ENCODE measurements around the gene BTRC.
A peak's percentile ranks its signal among the peaks of the same experiment; 100 is the strongest.

The BTRC gene

DNA sequence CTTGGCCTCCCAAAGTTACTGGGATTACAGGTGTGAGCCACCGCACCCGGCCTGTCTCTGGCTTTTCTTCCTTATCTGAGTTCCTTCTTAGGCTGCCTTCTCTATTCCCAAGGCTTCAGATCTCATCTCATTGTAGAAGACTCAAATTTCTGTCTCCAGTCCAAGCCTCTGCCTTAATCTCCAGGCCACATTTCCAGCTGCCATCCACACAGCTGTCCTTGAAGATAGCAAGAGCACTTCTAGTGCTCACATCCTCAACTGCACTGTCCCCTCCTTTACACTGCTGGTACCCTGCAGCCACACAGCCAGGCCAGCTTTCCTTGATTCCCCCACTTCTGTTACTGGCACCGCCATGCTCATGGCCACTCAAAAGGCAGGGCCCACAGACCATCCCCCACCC, 198.5 kb downstream of the BTRC start:
- peaks cover 14% of the 10 kb centered on the region for H3K4me1 Mint-ChIP-seq
- peaks cover 3% of the 10 kb centered on the region for H3K27me3 Mint-ChIP-seq (ENCODE audit: low read depth, poor library complexity)
- no peaks in the 10 kb centered on the region for H3K9me3 Mint-ChIP-seq
- no peak for DNase-seq
- H3K27ac Mint-ChIP-seq, result no peak overlapping the region
- H3K4me3 Mint-ChIP-seq, result no peak overlapping the region
- TF ChIP-seq CTCF (IDR thresholded peaks at IDR 0.05), result no peak
- H3K36me3 Mint-ChIP-seq (ENCODE audit: low read depth), result peaks cover 63% of the 10 kb centered on the region

- H3K4me1 Mint-ChIP-seq, result peaks cover 53% of the 10 kb centered on the region
- H3K9me3 Mint-ChIP-seq, result no peaks in the 10 kb centered on the region
- no peaks in the 10 kb centered on the region for H3K27me3 Mint-ChIP-seq (ENCODE audit: low read depth, poor library complexity)
- peaks cover 32% of the 10 kb centered on the region for H3K36me3 Mint-ChIP-seq (ENCODE audit: low read depth)
- no peak overlapping the region for H3K27ac Mint-ChIP-seq
- no peak for DNase-seq
- no peak for TF ChIP-seq CTCF (IDR thresholded peaks at IDR 0.05)
- no peak overlapping the region for H3K4me3 Mint-ChIP-seq
Measured at GRCh38 chr10:101557541-101557940, 203.6 kb downstream of the BTRC start.

DNA sequence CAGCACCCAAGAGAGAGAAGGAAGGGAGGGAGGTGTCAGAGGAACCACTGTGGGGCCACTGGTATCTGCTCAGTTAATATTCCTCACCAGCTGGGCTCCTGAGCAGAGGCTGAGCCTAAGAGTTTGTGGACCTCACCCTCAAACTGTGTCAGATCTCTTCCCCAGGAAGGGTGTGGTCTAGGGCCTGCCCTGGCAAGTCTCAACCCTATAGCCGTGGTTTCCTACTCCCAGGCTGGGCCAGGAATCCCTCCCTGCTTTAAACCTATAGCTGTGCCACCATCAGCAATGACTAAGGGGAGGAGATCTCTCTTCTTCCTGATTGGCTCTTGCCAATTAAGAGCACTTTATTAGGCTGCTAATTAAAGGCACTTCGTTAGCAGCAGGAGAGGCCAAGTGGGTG, 204.2 kb downstream of the BTRC start:
- Mint-ChIP-seq H3K4me1 (peaks cover 53% of the 10 kb centered on the region), H3K27ac (no peak overlapping the region), H3K27me3 (ENCODE audit: low read depth, poor library complexity) (no peaks in the 10 kb centered on the region), H3K9me3 (no peaks in the 10 kb centered on the region), H3K4me3 (no peak overlapping the region), H3K36me3 (ENCODE audit: low read depth) (peaks cover 25% of the 10 kb centered on the region)
- no peak for TF ChIP-seq CTCF (IDR thresholded peaks at IDR 0.05)
- DNase-seq, result no peak

DNA sequence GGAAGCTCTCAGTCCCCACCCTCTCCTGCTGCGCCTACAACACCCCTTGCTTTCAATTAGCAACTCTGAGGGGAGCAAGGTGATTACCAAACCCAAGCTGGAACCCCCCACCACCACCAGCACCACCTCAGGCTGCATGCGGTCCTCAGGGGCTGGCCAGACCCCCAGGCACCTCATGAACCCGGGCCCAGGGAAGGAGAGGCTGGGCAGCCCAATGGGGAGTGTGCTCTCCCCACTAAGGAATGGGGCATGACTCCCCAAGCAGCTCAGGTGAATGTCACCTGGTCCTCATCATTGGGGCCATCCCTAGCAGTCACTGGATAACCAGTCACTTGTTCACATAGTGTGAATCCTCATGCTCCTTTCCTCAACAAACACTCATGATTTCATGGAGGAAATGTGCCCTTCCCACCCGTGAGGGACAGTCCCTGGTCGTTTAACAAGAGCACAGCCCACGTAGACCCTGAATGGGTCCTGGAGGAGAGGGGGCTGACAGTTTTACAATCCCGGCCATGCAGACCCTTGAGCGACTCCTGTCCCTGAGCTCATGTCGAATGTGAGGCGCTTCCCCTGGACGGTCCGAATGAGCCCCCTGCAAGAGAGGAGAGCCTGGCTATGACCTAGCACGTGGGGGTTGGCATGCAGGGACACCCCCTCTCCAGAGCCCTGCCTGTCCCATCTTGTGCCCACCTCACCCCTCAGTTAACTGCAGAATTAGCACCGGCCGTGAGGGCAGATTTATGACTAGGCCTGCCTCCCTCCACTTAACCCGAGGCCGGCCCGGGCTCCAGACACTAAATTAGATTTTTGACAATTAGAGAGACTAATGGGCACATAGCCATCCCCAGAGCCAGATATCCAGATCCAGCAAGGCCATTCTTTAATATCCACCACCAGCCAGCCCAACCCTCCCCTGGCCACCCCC, 205.0 kb downstream of the BTRC start:
- no peaks in the 10 kb centered on the region for H3K9me3 Mint-ChIP-seq
- peaks cover 18% of the 10 kb centered on the region for H3K36me3 Mint-ChIP-seq (ENCODE audit: low read depth)
- no peak for TF ChIP-seq CTCF (IDR thresholded peaks at IDR 0.05)
- H3K4me1 Mint-ChIP-seq, result peaks cover 59% of the 10 kb centered on the region
- no peak overlapping the region for H3K27ac Mint-ChIP-seq
- peak overlapping the region; percentile 38 for H3K4me3 Mint-ChIP-seq
- H3K27me3 Mint-ChIP-seq (ENCODE audit: low read depth, poor library complexity), result peaks cover 6% of the 10 kb centered on the region
- DNase-seq, result peak; percentile 31

GRCh38 chr10:101559596-101560297, 205.8 kb downstream of the BTRC start:
- no peak for DNase-seq
- Mint-ChIP-seq H3K9me3 (no peaks in the 10 kb centered on the region), H3K4me1 (peaks cover 61% of the 10 kb centered on the region), H3K36me3 (ENCODE audit: low read depth) (peaks cover 10% of the 10 kb centered on the region), H3K4me3 (no peak overlapping the region), H3K27ac (no peak overlapping the region), H3K27me3 (ENCODE audit: low read depth, poor library complexity) (peaks cover 10% of the 10 kb centered on the region)
- TF ChIP-seq CTCF (IDR thresholded peaks at IDR 0.05), result no peak
